ENCODE data around the gene SULF2.

- no peak for TF ChIP-seq GABPA (IDR thresholded peaks at IDR 0.05; ENCODE audit: low read depth)
- TF ChIP-seq CTCF (IDR thresholded peaks at IDR 0.05; ENCODE audit: insufficient read depth, low read length) = no peak
- no peak for TF ChIP-seq POLR2AphosphoS5 (IDR thresholded peaks at IDR 0.05; ENCODE audit: low read depth)
- TF ChIP-seq REST (IDR thresholded peaks at IDR 0.05; ENCODE audit: insufficient replicate concordance, low read depth) = no peak
- no peak for TF ChIP-seq SPI1 (IDR thresholded peaks at IDR 0.05; ENCODE audit: borderline replicate concordance, low read depth)
Observed at GRCh38 chr20:47631078-47631477, 154.2 kb downstream of the SULF2 start.
